Mesenchymal stem cell (in vitro differentiated cells and primary cell): Measurements from ENCODE around the gene GPC3.

Experiments used
- DNase-seq: peaks from one replicate; pipeline ENCODE4 v3.0.0-alpha.2; 2013
- H2AFZ ChIP-seq: one replicate; pipeline ENCODE4 v1.6.1; 2013; ENCODE audit warnings: low read depth, mild to moderate bottlenecking, control low read depth, inconsistent platforms, low read length, moderate library complexity
- H2AK5ac ChIP-seq: 2 replicates; pipeline ENCODE4 v1.6.1; 2013; ENCODE audit warnings: low read length, moderate library complexity, mild to moderate bottlenecking, inconsistent platforms; ENCODE audit not compliant: severe bottlenecking
- H2BK120ac ChIP-seq: one replicate; pipeline ENCODE4 v1.6.1; 2013; ENCODE audit warnings: low read depth, mild to moderate bottlenecking, inconsistent platforms, low read length, moderate library complexity
- H2BK12ac ChIP-seq, 2 experiments: one replicate each; pipeline ENCODE4 v1.6.1; 2013; ENCODE audit warnings: inconsistent platforms in 2 of 2, low read length in 2 of 2, mild to moderate bottlenecking in 2 of 2, moderate library complexity in 2 of 2, control low read depth in 1 of 2
- H2BK15ac ChIP-seq: one replicate; pipeline ENCODE4 v1.6.1; 2013; ENCODE audit warnings: mild to moderate bottlenecking, low read depth, inconsistent platforms; ENCODE audit not compliant: poor library complexity, severe bottlenecking
- H2BK5ac ChIP-seq: 2 replicates; pipeline ENCODE4 v1.6.1; 2013; ENCODE audit warnings: low read depth, mild to moderate bottlenecking, low read length, control low read depth, inconsistent platforms; ENCODE audit not compliant: poor library complexity, severe bottlenecking
- H3K14ac ChIP-seq, 2 experiments: one replicate each; pipeline ENCODE4 v1.6.1; 2013; ENCODE audit warnings: inconsistent platforms in 2 of 2, low read length in 2 of 2, control low read depth in 1 of 2, mild to moderate bottlenecking in 1 of 2, moderate library complexity in 1 of 2
- H3K18ac ChIP-seq, 2 experiments: one replicate each; pipeline ENCODE4 v1.6.1; 2013; ENCODE audit warnings: inconsistent platforms in 2 of 2, low read length in 2 of 2, control low read depth in 1 of 2, low read depth in 1 of 2, mild to moderate bottlenecking in 1 of 2
- H3K23ac ChIP-seq, 2 experiments: one replicate each; pipeline ENCODE4 v1.6.1; 2013; ENCODE audit warnings: inconsistent platforms in 2 of 2, low read length in 2 of 2, mild to moderate bottlenecking in 2 of 2, moderate library complexity in 2 of 2, control low read depth in 1 of 2
- H3K27ac ChIP-seq: 2 replicates; pipeline ENCODE4 v1.5.1; 2013; ENCODE audit warnings: mild to moderate bottlenecking, moderate library complexity, low read length, control low read depth, inconsistent platforms; ENCODE audit not compliant: poor library complexity, severe bottlenecking
- H3K27me3 ChIP-seq, 2 experiments: 2 replicates each; pipeline versions ENCODE4 v1.6.1 to v1.7.0; 2013; ENCODE audit warnings: low read length in 2 of 2, mild to moderate bottlenecking in 2 of 2, moderate library complexity in 2 of 2, control low read depth in 1 of 2, inconsistent platforms in 1 of 2; ENCODE audit not compliant: control insufficient read depth in 1 of 2, insufficient read depth in 1 of 2
- H3K36me3 ChIP-seq, 2 experiments: 2 replicates each; pipeline versions ENCODE4 v1.6.1 to v1.7.0; 2013; ENCODE audit warnings: low read length in 2 of 2, control low read depth in 1 of 2, inconsistent platforms in 1 of 2, low read depth in 1 of 2, mild to moderate bottlenecking in 1 of 2; ENCODE audit not compliant: insufficient read depth in 2 of 2, control insufficient read depth in 1 of 2
- H3K4ac ChIP-seq, 2 experiments: one replicate each; pipeline ENCODE4 v1.6.1; 2013; ENCODE audit warnings: inconsistent platforms in 2 of 2, low read length in 2 of 2, mild to moderate bottlenecking in 2 of 2, moderate library complexity in 2 of 2, control low read depth in 1 of 2, low read depth in 1 of 2
- H3K4me1 ChIP-seq: 2 replicates; pipeline ENCODE4 v1.6.1; 2013; ENCODE audit warnings: low read depth, low read length, control low read depth; ENCODE audit not compliant: control insufficient read depth, insufficient read depth
- H3K4me2 ChIP-seq: 2 replicates; pipeline ENCODE4 v1.6.1; 2013; ENCODE audit warnings: low read length, mild to moderate bottlenecking, inconsistent platforms; ENCODE audit not compliant: poor library complexity, severe bottlenecking
- H3K4me3 ChIP-seq, 2 experiments: 2 replicates each; pipeline versions ENCODE4 v1.5.1 to v1.7.0; 2013; ENCODE audit warnings: low read length in 2 of 2, mild to moderate bottlenecking in 2 of 2, control low read depth in 1 of 2, low read depth in 1 of 2; ENCODE audit not compliant: insufficient read depth in 1 of 2
- H3K79me1 ChIP-seq: replicated peaks from 2 replicates; pipeline ENCODE4 v1.6.1; 2013; ENCODE audit warnings: mild to moderate bottlenecking, control low read depth, low read length, inconsistent platforms; ENCODE audit not compliant: poor library complexity, severe bottlenecking
- H3K9ac ChIP-seq: 2 replicates; pipeline ENCODE4 v1.7.0; 2013; ENCODE audit warnings: mild to moderate bottlenecking, low read length, moderate library complexity
- H3K9me3 ChIP-seq: 2 replicates; pipeline ENCODE4 v1.7.0; 2013; ENCODE audit warnings: mild to moderate bottlenecking, low read length; ENCODE audit not compliant: control insufficient read depth
- H4K8ac ChIP-seq: one replicate; pipeline ENCODE4 v1.6.1; 2013; ENCODE audit warnings: inconsistent platforms, mild to moderate bottlenecking, low read length, moderate library complexity
- H4K91ac ChIP-seq: one replicate; pipeline ENCODE4 v1.6.1; 2013; ENCODE audit warnings: mild to moderate bottlenecking, low read length, inconsistent platforms
- WGBS: methylation state at CpG from one replicate; pipeline ENCODE4 v1.1.7; 2013; ENCODE audit warnings: mixed read lengths; 5-methylcytosine and 5-hydroxymethylcytosine counted together

GPC3 gene

GRCh38 chrX:133555782-133556458 lies 429.5 kb downstream of the GPC3 start:
- no peaks in the 10 kb centered on the region for H3K36me3 ChIP-seq
- H4K8ac ChIP-seq: no peak overlapping the region
- H3K27me3 ChIP-seq: peaks cover 0 to 8% of the 10 kb centered on the region in 2 experiments
- H3K9me3 ChIP-seq: peaks cover 10% of the 10 kb centered on the region
- no peak for DNase-seq
- no peak overlapping the region for H2BK5ac ChIP-seq
- 89% methylated on average over 1 of the region's 2 CpGs for WGBS
- no peak overlapping the region for H2BK15ac ChIP-seq
- H3K4me1 ChIP-seq: no peaks in the 10 kb centered on the region
- H3K4ac ChIP-seq: no peak overlapping the region
- H3K9ac ChIP-seq: no peak overlapping the region
- no peak overlapping the region for H4K91ac ChIP-seq
- H2AFZ ChIP-seq: no peak overlapping the region
- H3K79me1 ChIP-seq: no peaks in the 10 kb centered on the region
- H3K18ac ChIP-seq: no peak overlapping the region
- H3K14ac ChIP-seq: no peak overlapping the region
- H2AK5ac ChIP-seq: no peak overlapping the region
- H3K4me2 ChIP-seq: no peak overlapping the region
- H3K4me3 ChIP-seq: no peak overlapping the region
- H2BK120ac ChIP-seq: no peak overlapping the region
- H3K23ac ChIP-seq: no peak overlapping the region
- H2BK12ac ChIP-seq: no peak overlapping the region
- no peak overlapping the region for H3K27ac ChIP-seq

- no peak overlapping the region for H3K4me2 ChIP-seq
- DNase-seq: no peak
- no peak overlapping the region for H2BK5ac ChIP-seq
- H3K79me1 ChIP-seq: no peaks in the 10 kb centered on the region
- H3K23ac ChIP-seq: no peak overlapping the region
- H2BK12ac ChIP-seq: no peak overlapping the region
- no peak overlapping the region for H3K27ac ChIP-seq
- H3K18ac ChIP-seq: no peak overlapping the region
- no peak overlapping the region for H3K14ac ChIP-seq
- H2BK15ac ChIP-seq: no peak overlapping the region
- H2BK120ac ChIP-seq: no peak overlapping the region
- H4K91ac ChIP-seq: no peak overlapping the region
- no peaks in the 10 kb centered on the region for H3K36me3 ChIP-seq
- H4K8ac ChIP-seq: no peak overlapping the region
- no peaks in the 10 kb centered on the region for H3K4me1 ChIP-seq
- H3K9ac ChIP-seq: no peak overlapping the region
- no peak overlapping the region for H2AFZ ChIP-seq
- peaks cover 12% of the 10 kb centered on the region for H3K9me3 ChIP-seq
- H3K27me3 ChIP-seq: no peaks in the 10 kb centered on the region
- no peak overlapping the region for H3K4me3 ChIP-seq
- H3K4ac ChIP-seq: no peak overlapping the region
- H2AK5ac ChIP-seq: no peak overlapping the region
- 61% methylated on average over 3 of the region's 4 CpGs for WGBS
These were observed 434.5 kb downstream of the GPC3 start for GRCh38 chrX:133550665-133551485.

GRCh38 chrX:133549295-133549933 lies 436.0 kb downstream of the GPC3 start:
- no peak for DNase-seq
- no peak overlapping the region for H3K9ac ChIP-seq
- no peaks in the 10 kb centered on the region for H3K36me3 ChIP-seq
- H3K18ac ChIP-seq: no peak overlapping the region
- H3K27ac ChIP-seq: no peak overlapping the region
- no peak overlapping the region for H2BK5ac ChIP-seq
- H4K91ac ChIP-seq: no peak overlapping the region
- H3K79me1 ChIP-seq: no peaks in the 10 kb centered on the region
- no peak overlapping the region for H2AFZ ChIP-seq
- H3K14ac ChIP-seq: no peak overlapping the region
- H3K4me3 ChIP-seq: no peak overlapping the region
- H2BK120ac ChIP-seq: no peak overlapping the region
- H3K27me3 ChIP-seq: no peaks in the 10 kb centered on the region
- no peak overlapping the region for H2AK5ac ChIP-seq
- no peak overlapping the region for H2BK12ac ChIP-seq
- H3K23ac ChIP-seq: no peak overlapping the region
- H3K4me2 ChIP-seq: no peak overlapping the region
- no peak overlapping the region for H4K8ac ChIP-seq
- no peaks in the 10 kb centered on the region for H3K4me1 ChIP-seq
- H3K9me3 ChIP-seq: peaks cover 7% of the 10 kb centered on the region
- H3K4ac ChIP-seq: no peak overlapping the region
- no peak overlapping the region for H2BK15ac ChIP-seq

GRCh38 chrX:133546441-133546840 lies 439.0 kb downstream of the GPC3 start:
- no peak overlapping the region for H2BK5ac ChIP-seq
- no peak overlapping the region for H4K91ac ChIP-seq
- H3K23ac ChIP-seq: no peak overlapping the region
- no peak overlapping the region for H3K27ac ChIP-seq
- H3K79me1 ChIP-seq: no peaks in the 10 kb centered on the region
- H2BK15ac ChIP-seq: no peak overlapping the region
- H2AK5ac ChIP-seq: no peak overlapping the region
- H3K4me2 ChIP-seq: no peak overlapping the region
- no peaks in the 10 kb centered on the region for H3K27me3 ChIP-seq
- no peak overlapping the region for H3K4me3 ChIP-seq
- no peaks in the 10 kb centered on the region for H3K4me1 ChIP-seq
- DNase-seq: no peak
- no peak overlapping the region for H2BK12ac ChIP-seq
- no peak overlapping the region for H4K8ac ChIP-seq
- H3K9ac ChIP-seq: no peak overlapping the region
- H3K9me3 ChIP-seq: peaks cover 5% of the 10 kb centered on the region
- no peak overlapping the region for H3K14ac ChIP-seq
- no peak overlapping the region for H2BK120ac ChIP-seq
- no peaks in the 10 kb centered on the region for H3K36me3 ChIP-seq
- H3K18ac ChIP-seq: no peak overlapping the region
- no peak overlapping the region for H2AFZ ChIP-seq
- H3K4ac ChIP-seq: no peak overlapping the region
